Neuronal stem cell (in vitro differentiated cells): Measurements from ENCODE around the gene RBFOX2.
"Not testable (repeated sequence)": the region's sequence is repeated elsewhere in the genome, so short reads cannot be mapped to it uniquely, and the experiment has no call there.

Experiments used
- DNase-seq: peaks from one replicate; pipeline ENCODE4 v3.0.0-alpha.2; 2013; ENCODE audit warnings: low spot score
- H2AFZ ChIP-seq: one replicate; pipeline ENCODE4 v1.6.1; 2013; ENCODE audit warnings: mild to moderate bottlenecking, low read length, inconsistent platforms
- H2AK5ac ChIP-seq: 2 replicates; pipeline ENCODE4 v1.6.1; 2013; ENCODE audit warnings: low read depth, mild to moderate bottlenecking, inconsistent platforms, low read length, moderate library complexity, mixed read lengths
- H2BK120ac ChIP-seq: 2 replicates; pipeline ENCODE4 v1.6.1; 2013; ENCODE audit warnings: low read depth, mild to moderate bottlenecking, inconsistent platforms, low read length, moderate library complexity, mixed read lengths
- H2BK12ac ChIP-seq: one replicate; pipeline ENCODE4 v1.6.1; 2013; ENCODE audit warnings: low read length, inconsistent platforms
- H2BK15ac ChIP-seq: 2 replicates; pipeline ENCODE4 v1.6.1; 2013; ENCODE audit warnings: mild to moderate bottlenecking, low read length, inconsistent platforms, mixed read lengths
- H2BK5ac ChIP-seq: one replicate; pipeline ENCODE4 v1.6.1; 2013; ENCODE audit warnings: inconsistent platforms, mild to moderate bottlenecking, low read length, moderate library complexity
- H3K14ac ChIP-seq: one replicate; pipeline ENCODE4 v1.6.1; 2013; ENCODE audit warnings: low read length, inconsistent platforms
- H3K18ac ChIP-seq: 2 replicates; pipeline ENCODE4 v1.6.1; 2013; ENCODE audit warnings: low read length, inconsistent platforms
- H3K23ac ChIP-seq: 2 replicates; pipeline ENCODE4 v1.6.1; 2013; ENCODE audit warnings: low read depth, mild to moderate bottlenecking, mixed read lengths, low read length, inconsistent platforms; ENCODE audit not compliant: poor library complexity
- H3K27ac ChIP-seq: replicated peaks from 3 replicates; pipeline ENCODE4 v1.5.1; 2013; ENCODE audit warnings: low read length, inconsistent platforms
- H3K27me3 ChIP-seq, 3 experiments: 2 replicates each; pipeline ENCODE4 v1.6.1; 2013; ENCODE audit warnings: low read length in 3 of 3, mild to moderate bottlenecking in 2 of 3, inconsistent platforms in 1 of 3, low read depth in 1 of 3, mixed read lengths in 1 of 3, moderate library complexity in 1 of 3; ENCODE audit not compliant: control insufficient read depth in 3 of 3, insufficient read depth in 3 of 3
- H3K36me3 ChIP-seq, 2 donors: replicated peaks in 1 of 2; 2 replicates each; pipeline ENCODE4 v1.6.1; 2013; ENCODE audit warnings: low read length in 2 of 2; ENCODE audit not compliant: control insufficient read depth in 2 of 2, insufficient read depth in 2 of 2
- H3K4ac ChIP-seq: 2 replicates; pipeline ENCODE4 v1.6.1; 2013; ENCODE audit warnings: inconsistent platforms, mild to moderate bottlenecking, low read length, moderate library complexity
- H3K4me1 ChIP-seq, 2 donors: 1 replicate in 1 of 2; 2 replicates in 1 of 2; pipeline ENCODE4 v1.6.1; 2013; ENCODE audit warnings: low read length in 2 of 2, low read depth in 1 of 2; ENCODE audit not compliant: control insufficient read depth in 2 of 2, insufficient read depth in 1 of 2
- H3K4me2 ChIP-seq: one replicate; pipeline ENCODE4 v1.6.1; 2013; ENCODE audit warnings: mild to moderate bottlenecking, low read length, inconsistent platforms; ENCODE audit not compliant: insufficient read depth, poor library complexity, severe bottlenecking
- H3K4me3 ChIP-seq, 2 donors: 2 replicates each; pipeline ENCODE4 v1.5.1; 2013; ENCODE audit warnings: low read length in 2 of 2, mild to moderate bottlenecking in 2 of 2, inconsistent platforms in 1 of 2, moderate library complexity in 1 of 2
- H3K79me1 ChIP-seq: one replicate; pipeline ENCODE4 v1.6.1; 2013; ENCODE audit warnings: low read depth, mild to moderate bottlenecking, inconsistent platforms, low read length, moderate library complexity
- H3K9ac ChIP-seq: one replicate; pipeline ENCODE4 v1.6.1; 2013; ENCODE audit warnings: mild to moderate bottlenecking, low read depth, low read length, inconsistent platforms; ENCODE audit not compliant: poor library complexity
- H3K9me3 ChIP-seq, 2 donors: replicated peaks in 1 of 2; 2 replicates each; pipeline versions ENCODE3 to v1.6.1; 2013; ENCODE audit warnings: low read length in 2 of 2, mild to moderate bottlenecking in 2 of 2, inconsistent platforms in 1 of 2, low read depth in 1 of 2, mixed read lengths in 1 of 2, moderate library complexity in 1 of 2; ENCODE audit not compliant: control insufficient read depth in 2 of 2, insufficient read depth in 1 of 2
- H4K8ac ChIP-seq: one replicate; pipeline ENCODE4 v1.6.1; 2013; ENCODE audit warnings: low read depth, mild to moderate bottlenecking, inconsistent platforms, low read length, moderate library complexity
- H4K91ac ChIP-seq: one replicate; pipeline ENCODE4 v1.6.1; 2013; ENCODE audit warnings: low read length, low read depth, mild to moderate bottlenecking, inconsistent platforms; ENCODE audit not compliant: poor library complexity
- WGBS, 2 donors: extraction: QIAGEN DNeasy Blood & Tissue Kit; methylation state at CpG; one replicate each; pipeline ENCODE4 v1.1.7; 2013; ENCODE audit warnings: missing lambda C conversion rate in 2 of 2, mixed read lengths in 1 of 2; ENCODE audit not compliant: insufficient read length in 2 of 2, insufficient replicate concordance in 1 of 2; ENCODE audit errors: extremely low coverage in 2 of 2; 5-methylcytosine and 5-hydroxymethylcytosine counted together

The RBFOX2 gene

GRCh38 chr22:36020865-36021264 is 7.8 kb downstream of the RBFOX2 start:
- H3K23ac ChIP-seq, H3K14ac ChIP-seq, H2BK12ac ChIP-seq, H4K91ac ChIP-seq, H3K4me3 ChIP-seq, H3K27ac ChIP-seq, H3K9me3 ChIP-seq, H2AFZ ChIP-seq, H3K9ac ChIP-seq, H2BK120ac ChIP-seq, DNase-seq, H3K18ac ChIP-seq, H2AK5ac ChIP-seq, H3K4me2 ChIP-seq, H3K79me1 ChIP-seq, H2BK5ac ChIP-seq, H3K4ac ChIP-seq, H3K27me3 ChIP-seq, H4K8ac ChIP-seq, H2BK15ac ChIP-seq: not testable (repeated sequence)
- Histone ChIP-seq H3K36me3 (peaks cover 0 to 32% of the 10 kb centered on the region in 2 donors), H3K4me1 (peaks cover 12 to 28% of the 10 kb centered on the region in 2 donors)
- WGBS, 2 donors: no CpG with 5 or more reads among the region's 3 CpGs

DNA sequence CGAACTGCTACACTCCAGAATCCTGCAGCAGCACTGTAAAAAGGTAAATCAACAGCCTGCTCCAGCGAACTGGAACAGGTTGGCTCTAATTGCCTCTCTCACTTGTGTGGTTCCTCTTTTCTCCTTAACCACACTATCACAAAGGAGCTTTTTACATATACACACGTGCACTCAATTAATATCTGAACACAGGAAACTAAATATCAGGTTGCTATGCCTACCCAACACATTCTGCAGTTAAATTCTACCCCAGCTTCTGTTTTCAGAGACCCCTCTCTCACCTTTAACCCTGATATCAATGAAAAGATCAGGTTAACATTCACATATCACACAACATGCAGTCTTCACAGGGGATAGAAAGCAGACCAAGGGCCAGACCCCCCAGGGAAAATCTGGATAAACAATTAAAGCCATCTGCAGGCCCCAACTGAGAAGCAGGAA is 11.0 kb downstream of the RBFOX2 start:
- H3K9ac ChIP-seq: no peak overlapping the region
- peaks cover 19 to 34% of the 10 kb centered on the region in 2 donors for H3K4me1 ChIP-seq
- WGBS, 2 donors: no CpG with 5 or more reads among the region's 3 CpGs
- no peak overlapping the region for H3K4ac ChIP-seq
- DNase-seq: no peak
- no peak overlapping the region for H2BK120ac ChIP-seq
- no peak overlapping the region for H3K4me3 ChIP-seq
- H3K27ac ChIP-seq: no peak overlapping the region
- H4K91ac ChIP-seq: no peak overlapping the region
- no peak overlapping the region for H3K23ac ChIP-seq
- peaks cover 0 to 5% of the 10 kb centered on the region in 2 donors for H3K9me3 ChIP-seq
- H2AFZ ChIP-seq: no peak overlapping the region
- no peaks in the 10 kb centered on the region for H3K27me3 ChIP-seq
- peaks cover 0 to 13% of the 10 kb centered on the region in 2 donors for H3K36me3 ChIP-seq
- no peak overlapping the region for H3K18ac ChIP-seq
- no peak overlapping the region for H3K4me2 ChIP-seq
- no peak overlapping the region for H2BK12ac ChIP-seq
- H3K14ac ChIP-seq: no peak overlapping the region
- no peaks in the 10 kb centered on the region for H3K79me1 ChIP-seq
- H2AK5ac ChIP-seq: no peak overlapping the region
- H4K8ac ChIP-seq: no peak overlapping the region
- no peak overlapping the region for H2BK5ac ChIP-seq
- H2BK15ac ChIP-seq: no peak overlapping the region

DNA sequence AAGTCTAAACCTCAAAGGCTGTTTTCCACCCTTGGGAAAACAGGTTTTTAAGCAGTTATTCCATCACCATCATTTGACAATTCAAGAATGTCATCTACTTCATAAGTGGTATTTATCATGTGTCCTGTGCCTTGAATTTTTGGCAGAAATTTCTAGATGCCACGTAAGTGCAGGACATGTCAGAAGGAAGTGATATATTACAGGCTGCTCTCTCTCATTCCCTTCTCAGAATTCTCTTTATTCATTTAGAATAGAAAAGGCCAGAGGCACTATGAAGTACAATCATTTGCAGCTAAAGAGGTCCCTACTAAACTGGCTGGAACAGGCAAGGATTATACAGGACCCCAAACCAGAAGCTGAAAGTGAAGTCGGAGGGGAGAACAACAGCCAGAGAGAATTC is 11.9 kb downstream of the RBFOX2 start:
- Histone ChIP-seq H3K23ac (no peak overlapping the region), H2BK15ac (no peak overlapping the region), H3K4me3 (no peak overlapping the region), H2AFZ (no peak overlapping the region), H3K79me1 (no peaks in the 10 kb centered on the region), H3K27ac (no peak overlapping the region), H2AK5ac (no peak overlapping the region), H3K18ac (no peak overlapping the region), H3K4me1 (peaks cover 17 to 34% of the 10 kb centered on the region in 2 donors), H3K9ac (no peak overlapping the region), H2BK120ac (no peak overlapping the region), H3K4ac (no peak overlapping the region), H3K4me2 (no peak overlapping the region), H3K9me3 (peaks cover 0 to 5% of the 10 kb centered on the region in 2 donors), H3K36me3 (peaks cover 0 to 4% of the 10 kb centered on the region in 2 donors), H3K14ac (no peak overlapping the region), H4K91ac (no peak overlapping the region), H3K27me3 (no peaks in the 10 kb centered on the region), H2BK12ac (no peak overlapping the region), H2BK5ac (no peak overlapping the region), H4K8ac (no peak overlapping the region)
- no peak for DNase-seq
- no CpG with 5 or more reads among the region's 2 CpGs for WGBS, 2 donors

DNA sequence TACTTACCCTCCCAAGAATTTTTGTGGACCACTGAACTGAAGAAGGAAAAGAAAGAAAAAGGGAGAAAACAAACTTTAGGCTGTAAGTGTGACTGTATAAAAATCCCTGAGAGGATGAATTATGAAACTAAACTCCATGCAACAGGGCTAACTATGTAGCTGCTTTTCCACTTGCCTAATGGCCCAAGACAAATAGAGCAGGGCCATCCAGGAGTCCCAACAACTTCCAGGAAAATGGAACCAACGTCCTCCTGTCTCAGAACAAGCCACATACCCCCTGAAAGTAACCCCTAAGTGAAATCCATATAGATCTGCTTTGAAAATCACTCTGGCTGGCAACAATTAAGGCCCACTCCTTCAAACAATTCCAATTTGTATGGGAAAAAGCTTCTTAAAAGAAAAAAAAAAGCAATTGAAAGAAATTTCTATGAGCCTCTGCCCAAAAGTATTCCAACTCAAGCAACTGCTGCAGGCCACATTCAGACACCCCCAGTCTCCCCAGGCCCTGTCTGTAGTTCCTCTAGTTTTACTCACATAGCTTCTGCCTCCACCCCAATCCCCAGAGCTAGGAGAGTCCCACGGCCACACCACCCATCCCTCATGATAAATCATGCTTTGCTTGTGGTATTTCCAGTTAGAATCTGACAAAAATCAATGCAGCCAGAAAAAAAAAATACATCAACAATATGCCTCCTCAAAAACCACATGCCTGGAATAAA is 12.7 kb downstream of the RBFOX2 start:
- no peak overlapping the region for H2AK5ac ChIP-seq
- H3K18ac ChIP-seq: no peak overlapping the region
- no peak overlapping the region for H2BK15ac ChIP-seq
- no peak overlapping the region for H3K4me3 ChIP-seq
- H2BK120ac ChIP-seq: no peak overlapping the region
- H3K9me3 ChIP-seq: peaks cover 0 to 5% of the 10 kb centered on the region in 2 donors
- no peak overlapping the region for H2AFZ ChIP-seq
- no peak overlapping the region for H3K27ac ChIP-seq
- H3K4me1 ChIP-seq: peaks cover 19 to 34% of the 10 kb centered on the region in 2 donors
- H3K4me2 ChIP-seq: no peak overlapping the region
- DNase-seq: no peak
- WGBS, 2 donors: no CpG with 5 or more reads among the region's 2 CpGs
- H3K4ac ChIP-seq: no peak overlapping the region
- no peaks in the 10 kb centered on the region for H3K36me3 ChIP-seq
- no peak overlapping the region for H4K8ac ChIP-seq
- H3K27me3 ChIP-seq: no peaks in the 10 kb centered on the region
- no peak overlapping the region for H4K91ac ChIP-seq
- H2BK5ac ChIP-seq: no peak overlapping the region
- H2BK12ac ChIP-seq: no peak overlapping the region
- H3K23ac ChIP-seq: no peak overlapping the region
- no peak overlapping the region for H3K9ac ChIP-seq
- no peak overlapping the region for H3K14ac ChIP-seq
- no peaks in the 10 kb centered on the region for H3K79me1 ChIP-seq
